MM.1S (cell line): ENCODE data around the gene DMBT1.

ENCODE experiments used
- EZH2 ChIP-seq: fragments of 300-600 bp; sonication (generic); optimal IDR thresholded peaks from 2 replicates; pipeline ENCODE3; 2017; ENCODE audit warnings: low read depth, mild to moderate bottlenecking, antibody characterized with exemption, low read length, mixed read lengths
- EZH2phosphoT487 ChIP-seq: fragments of 300-600 bp; sonication (generic); IDR thresholded peaks from 2 replicates; pipeline ENCODE4 v1.6.1; 2018; ENCODE audit warnings: antibody characterized with exemption, low read length
- TF ChIP-seq, protein P1 (sequence below): fragments of 300-600 bp; sonication (generic); IDR thresholded peaks from 2 replicates; pipeline ENCODE4 v1.5.1; 2016; ENCODE audit warnings: antibody characterized with exemption, low read length, mixed read lengths

DNA sequence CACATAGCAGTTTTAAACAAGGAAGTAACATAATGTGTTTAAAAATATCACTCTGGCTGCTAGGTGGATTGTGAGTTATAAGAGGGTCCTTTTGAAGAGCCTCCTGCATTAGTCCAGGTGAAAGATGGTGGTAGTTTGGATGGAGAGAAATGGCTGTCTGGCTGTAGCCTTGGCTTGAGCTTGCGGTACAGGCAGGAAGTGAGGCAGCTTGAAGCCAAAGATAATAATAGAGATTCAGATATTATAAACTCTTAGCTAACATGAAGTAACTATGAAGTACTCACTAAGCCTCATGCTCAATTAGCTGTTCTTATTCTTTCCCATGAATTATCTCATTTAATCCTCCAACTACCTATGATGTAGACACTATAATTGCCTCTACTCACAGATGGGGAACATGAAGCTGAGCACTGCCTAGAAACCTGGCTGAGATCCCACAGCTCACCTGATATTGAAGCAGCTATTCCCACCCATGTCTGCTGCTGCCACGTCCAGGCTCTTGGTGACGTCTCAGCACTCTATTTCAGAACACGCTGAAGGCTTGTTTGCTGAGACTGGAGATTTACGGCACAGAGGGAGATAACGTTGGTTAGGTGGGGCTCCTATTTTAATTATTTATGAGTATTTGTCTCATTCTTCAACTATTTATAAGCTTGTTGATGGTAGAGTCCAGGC, 128.7 kb downstream of the DMBT1 start:
- TF ChIP-seq, protein P1, sequence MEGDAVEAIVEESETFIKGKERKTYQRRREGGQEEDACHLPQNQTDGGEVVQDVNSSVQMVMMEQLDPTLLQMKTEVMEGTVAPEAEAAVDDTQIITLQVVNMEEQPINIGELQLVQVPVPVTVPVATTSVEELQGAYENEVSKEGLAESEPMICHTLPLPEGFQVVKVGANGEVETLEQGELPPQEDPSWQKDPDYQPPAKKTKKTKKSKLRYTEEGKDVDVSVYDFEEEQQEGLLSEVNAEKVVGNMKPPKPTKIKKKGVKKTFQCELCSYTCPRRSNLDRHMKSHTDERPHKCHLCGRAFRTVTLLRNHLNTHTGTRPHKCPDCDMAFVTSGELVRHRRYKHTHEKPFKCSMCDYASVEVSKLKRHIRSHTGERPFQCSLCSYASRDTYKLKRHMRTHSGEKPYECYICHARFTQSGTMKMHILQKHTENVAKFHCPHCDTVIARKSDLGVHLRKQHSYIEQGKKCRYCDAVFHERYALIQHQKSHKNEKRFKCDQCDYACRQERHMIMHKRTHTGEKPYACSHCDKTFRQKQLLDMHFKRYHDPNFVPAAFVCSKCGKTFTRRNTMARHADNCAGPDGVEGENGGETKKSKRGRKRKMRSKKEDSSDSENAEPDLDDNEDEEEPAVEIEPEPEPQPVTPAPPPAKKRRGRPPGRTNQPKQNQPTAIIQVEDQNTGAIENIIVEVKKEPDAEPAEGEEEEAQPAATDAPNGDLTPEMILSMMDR: no peak
- TF ChIP-seq EZH2phosphoT487: no peak
- TF ChIP-seq EZH2: no peak
